Ecto neural progenitor cell (in vitro differentiated cells): ENCODE data around the gene CLRN2.

Experiments used
- DNase-seq: peaks from one replicate; pipeline ENCODE4 v3.0.0-alpha.2; 2018; ENCODE audit warnings: low spot score

The CLRN2 gene, protein sequence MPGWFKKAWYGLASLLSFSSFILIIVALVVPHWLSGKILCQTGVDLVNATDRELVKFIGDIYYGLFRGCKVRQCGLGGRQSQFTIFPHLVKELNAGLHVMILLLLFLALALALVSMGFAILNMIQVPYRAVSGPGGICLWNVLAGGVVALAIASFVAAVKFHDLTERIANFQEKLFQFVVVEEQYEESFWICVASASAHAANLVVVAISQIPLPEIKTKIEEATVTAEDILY

DNA sequence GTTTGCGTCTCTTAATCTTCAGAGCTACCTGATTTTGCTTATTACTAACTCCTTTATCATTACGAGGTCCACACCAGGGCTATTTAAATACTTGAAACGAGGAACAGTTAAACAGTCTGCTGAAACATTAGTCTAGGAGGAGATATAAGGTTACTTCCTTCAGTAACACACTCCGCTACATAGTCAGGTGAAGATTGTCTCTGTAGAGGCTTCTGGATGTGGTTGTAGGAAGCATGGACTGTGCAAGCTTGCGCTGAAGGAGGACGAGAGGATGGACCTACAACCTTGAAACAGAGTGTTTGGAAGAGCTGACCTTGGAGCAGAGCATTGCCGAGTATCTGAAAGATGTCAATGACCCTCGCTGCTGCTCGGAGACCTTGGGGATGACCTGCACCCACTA lies at the start of gene CLRN2:
Gene CLRN2, plus strand, starts transcription at position 301 of the 400 bp plus-strand sequence. CDS start 102 bp downstream, outside the sequence.
- DNase-seq = no peak

DNA sequence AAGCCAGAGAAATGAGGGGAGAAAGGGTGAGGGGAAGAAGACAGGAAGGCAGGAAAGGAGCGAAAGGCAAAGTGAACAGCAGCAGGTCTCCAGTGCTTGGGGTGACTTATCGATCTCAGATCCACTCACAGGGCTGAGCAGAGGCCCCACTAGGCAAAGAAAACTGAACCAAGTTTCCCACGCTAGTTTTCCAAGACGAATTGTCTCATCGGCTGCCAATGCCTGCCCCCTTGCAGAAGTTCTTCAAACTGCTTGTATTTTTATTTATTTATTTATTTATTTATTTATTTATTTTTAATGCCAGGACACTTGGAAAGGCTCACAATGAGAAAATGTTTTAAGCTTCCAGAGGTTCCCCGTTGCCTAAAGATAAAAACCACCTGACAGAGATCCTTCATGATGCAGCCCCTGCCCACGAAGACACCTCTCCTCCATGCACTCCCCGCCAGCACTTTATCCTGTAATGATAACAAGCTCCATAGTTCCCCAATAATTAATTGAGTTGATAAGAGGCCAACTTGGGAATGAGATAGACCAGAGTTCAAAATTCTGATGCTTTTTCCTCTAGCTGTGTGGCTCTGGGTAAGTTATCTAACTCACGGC lies 46.2 kb upstream of the CLRN2 start:
- DNase-seq = no peak

DNA sequence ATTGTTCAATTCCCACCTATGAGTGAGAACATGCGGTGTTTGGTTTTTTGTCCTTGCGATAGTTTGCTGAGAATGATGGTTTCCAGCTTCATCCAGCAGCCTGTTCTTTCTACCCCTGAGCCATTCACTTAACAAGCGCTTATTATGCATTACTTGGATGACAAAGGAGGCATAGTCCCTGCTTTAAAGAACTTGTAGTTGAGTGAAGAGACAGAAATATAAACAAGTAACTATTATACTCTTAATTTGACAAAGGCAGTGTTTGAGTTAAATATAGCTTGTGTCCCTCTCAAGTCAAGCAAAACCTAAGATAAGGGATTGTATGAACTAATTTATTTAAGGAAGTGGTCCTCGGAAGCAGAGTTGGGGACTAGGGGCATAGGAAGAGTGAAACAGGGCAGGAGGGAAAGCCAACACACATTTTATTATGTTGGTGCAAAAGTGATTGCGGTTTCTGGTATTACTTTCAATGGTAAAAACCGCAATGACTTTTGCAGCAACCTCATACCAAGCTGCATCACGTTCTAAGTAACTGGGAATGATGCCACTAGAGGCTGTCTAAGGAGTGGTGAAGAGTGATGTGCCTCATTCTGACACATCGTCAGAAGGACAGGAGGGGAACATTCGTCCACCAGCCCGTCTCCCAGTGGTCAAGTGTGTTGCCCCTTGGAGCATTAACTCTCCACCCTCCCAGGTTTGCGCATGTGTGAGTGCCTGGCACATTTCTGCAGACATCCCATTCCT lies 44.9 kb upstream of the CLRN2 start:
- no peak for DNase-seq

DNA sequence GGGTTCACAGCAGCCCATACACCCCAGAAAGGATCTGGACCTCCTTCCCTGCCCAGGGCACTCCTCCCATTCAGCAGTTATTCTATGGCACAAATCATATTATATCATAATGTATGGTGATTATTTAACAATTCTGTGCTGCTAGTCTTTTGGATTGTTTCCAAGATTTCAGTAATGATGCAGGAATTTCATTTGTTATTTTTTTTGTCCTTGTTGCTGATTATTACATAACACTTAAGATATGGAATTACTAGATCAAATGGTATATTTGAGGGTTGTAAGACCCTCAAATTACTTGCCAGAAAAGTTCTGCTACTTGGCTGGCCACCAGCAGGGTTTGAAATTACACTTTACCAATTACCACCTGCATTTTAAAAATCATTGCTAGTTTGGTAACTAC lies 39.5 kb upstream of the CLRN2 start:
- DNase-seq = no peak

DNA sequence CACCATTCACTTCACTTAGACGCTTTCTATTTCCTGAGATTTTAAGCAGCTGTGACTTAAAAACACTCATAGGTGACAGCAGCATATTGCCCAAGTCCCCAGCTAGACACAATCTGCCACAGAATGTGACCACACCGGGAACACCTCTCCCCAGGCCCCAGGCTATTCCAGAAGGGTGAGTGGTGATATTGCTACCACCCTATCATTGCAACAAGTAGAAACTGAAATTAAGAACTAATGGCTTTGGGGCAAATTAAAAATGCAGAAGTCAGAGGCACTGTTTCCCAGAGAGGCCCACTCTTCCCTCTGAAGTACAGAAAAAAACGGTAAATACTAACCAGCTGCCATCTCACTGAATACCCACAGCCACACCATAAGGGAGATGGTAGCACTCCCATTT lies 38.1 kb upstream of the CLRN2 start:
- DNase-seq = no peak

DNA sequence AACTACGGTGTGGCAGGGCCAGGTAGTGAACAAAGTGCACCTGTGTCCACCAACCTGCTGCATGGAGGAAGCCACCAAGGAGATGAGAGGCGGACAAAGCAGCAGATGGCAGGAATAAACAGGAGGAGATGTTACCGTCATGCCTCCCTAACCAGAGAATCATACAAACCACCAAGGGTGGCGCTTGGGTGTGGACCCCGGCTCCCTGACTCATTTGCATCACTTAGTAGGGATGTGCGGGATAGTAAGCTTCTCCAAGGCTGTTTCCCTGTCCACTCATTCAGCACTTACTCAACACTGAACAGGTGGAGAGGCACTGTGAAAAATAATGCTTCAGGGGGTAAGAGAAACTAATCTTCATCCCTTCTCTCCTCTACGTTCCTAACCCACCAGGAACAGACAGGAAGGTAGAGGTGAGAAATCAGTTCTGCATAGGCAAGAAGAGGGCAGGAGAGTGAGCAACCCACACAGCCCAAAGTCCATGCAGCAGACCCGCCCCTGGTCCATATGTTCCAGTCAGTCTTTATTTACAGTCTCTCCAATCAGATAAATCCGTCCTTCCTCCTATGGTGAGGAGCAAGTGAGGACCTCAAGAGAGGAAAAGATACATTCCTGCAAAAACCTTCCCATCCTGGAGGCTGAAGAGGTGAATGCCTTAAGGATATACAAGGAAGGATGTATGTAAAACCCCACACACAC lies 37.0 kb upstream of the CLRN2 start:
- DNase-seq = no peak

DNA sequence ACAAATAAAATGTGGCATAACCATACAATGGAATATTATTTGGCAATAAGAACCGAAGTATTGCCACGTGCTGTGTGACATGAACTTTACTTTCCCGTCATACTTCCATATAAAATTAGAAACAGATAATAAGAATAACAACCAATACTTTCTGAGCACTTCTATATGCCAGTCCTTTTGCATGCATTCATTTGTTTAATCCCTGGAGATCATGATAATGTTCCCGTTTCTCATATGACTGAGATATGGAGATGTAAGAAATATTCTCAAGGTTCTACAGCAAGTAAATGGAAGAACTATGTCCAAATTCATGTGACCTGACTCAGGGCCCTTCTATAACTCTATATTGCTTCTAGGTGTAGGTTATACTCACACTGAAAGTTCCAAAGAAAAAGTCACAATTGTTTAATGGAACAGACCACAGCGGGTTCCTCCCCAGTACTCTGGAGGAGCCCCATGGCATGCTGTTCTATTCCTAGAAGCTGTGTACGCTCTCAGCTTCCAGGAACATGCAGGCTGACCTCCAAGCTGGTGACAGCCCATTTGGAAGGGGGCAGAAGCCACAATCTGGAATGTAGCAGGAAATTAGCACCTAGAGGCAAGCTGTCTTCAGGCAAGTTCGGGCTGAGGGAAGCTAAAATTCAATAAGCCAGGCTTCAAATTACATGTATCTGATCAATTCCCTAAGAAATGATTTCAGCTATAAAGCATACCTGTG lies 34.6 kb upstream of the CLRN2 start:
- DNase-seq = no peak

DNA sequence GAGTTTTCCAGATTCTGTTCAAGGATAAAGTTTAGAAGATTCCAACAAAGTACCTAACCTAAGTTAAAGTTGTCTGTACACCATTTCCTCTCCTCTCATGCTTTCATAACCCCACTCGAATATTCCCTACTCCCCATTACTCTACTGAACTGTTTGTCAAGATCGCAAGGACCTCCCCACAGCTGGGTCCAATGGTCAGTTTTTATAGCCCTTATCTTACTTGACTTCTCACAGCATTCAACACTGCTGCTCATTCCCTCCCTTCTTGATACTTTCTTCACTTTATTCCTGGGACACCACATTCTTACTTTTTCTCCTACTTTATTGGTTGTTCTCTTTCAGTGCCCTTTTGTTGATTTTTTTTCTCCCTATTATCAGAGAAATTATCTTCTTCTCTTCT lies 34.0 kb upstream of the CLRN2 start:
- DNase-seq = no peak

DNA sequence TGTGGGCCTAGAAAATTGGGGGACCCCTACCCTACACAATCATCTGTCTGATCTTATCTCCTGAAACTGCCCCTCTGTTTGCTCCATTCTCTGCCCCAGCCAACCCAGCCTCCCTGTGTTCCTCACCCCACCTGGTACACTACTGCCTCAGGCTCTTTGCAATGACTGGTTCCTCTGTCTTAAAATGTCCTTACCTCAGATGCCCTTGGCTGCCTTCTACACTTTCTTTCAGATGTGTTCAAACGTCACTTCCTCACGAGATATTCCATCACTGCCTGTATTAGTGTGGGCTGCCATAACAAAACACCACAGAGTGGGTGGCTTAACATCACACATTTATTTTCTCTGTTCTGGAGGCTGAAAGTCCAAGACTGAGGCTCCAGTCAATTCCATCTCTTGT lies 32.2 kb upstream of the CLRN2 start:
- no peak for DNase-seq

DNA sequence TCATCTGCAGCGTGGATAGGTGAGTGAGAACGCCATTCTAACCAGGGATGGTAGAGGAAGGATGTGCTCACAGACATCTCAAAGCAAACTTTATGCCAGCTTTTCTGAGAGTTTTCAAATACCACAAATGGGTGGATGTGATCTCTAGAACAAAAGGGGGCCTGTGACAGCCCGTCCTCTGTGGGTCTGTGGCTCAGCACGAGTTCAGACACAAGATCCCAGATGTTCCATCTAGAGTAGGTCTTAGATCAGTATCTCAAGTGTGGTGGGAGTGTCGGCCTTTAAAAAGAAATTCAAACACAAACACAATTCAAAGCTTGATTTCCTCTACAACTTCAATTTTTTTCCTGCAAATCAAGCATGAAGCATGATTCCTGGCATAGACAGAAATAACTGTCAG lies 25.8 kb upstream of the CLRN2 start:
- no peak for DNase-seq

DNA sequence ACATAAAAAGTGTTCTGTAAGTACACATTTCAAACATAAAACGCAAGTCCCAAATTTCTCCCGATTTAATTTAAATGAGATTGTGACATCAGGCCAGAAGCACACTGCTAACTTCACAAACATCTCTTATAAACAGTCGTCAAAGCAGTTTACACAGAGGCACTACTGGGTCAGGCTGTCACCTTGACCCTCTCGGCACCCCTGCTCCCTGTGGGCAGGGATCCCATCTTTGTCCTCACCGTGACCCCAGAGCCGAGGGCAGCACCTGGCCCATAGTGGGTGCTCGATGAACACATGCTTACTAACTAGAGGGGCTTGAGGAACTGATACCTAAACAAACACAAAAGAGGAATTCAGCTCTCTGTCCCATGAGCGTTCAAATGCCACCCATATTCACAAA lies 25.2 kb upstream of the CLRN2 start:
- DNase-seq = no peak

DNA sequence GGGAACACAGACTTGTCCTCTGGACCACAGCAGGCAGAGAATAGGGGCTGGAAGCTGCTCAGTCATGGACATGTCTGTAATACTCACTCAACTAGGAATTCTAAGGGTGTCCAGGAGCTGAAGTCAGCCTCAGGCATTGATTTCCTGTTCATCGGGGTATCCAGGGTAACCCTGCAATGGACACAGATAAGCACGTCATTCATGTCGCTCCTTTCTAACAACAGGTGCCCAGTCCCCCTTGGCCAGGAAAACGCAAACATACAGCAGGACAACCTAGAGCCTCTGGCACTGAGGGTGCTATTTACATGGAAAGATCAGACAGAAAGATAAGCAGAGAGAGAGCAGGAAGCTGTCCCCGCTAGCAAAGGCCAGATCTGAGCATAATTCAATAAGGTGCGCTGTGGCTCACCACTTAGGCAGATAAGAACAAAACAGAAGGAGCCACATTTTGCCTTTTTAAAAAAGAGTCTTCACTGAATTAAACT lies 24.3 kb upstream of the CLRN2 start:
- DNase-seq = no peak

DNA sequence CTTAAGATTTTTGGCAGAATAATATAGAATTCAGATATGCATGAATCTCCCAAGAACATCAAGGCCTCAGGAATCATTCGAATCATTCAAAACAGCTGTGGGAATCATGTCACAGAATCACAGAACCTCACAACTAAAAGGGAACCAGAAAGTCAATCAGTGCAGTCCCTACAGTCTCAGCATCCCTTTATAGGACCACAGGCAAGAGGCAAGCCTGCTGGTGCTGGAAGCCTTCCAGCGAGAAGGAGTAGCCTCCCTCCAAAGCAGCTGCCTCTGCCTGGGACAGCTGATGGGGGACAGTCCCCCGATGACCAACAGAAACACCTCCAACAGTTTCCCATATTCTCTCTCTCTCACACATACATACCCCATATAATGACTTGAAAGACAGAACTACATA lies 23.8 kb upstream of the CLRN2 start:
- DNase-seq = no peak

DNA sequence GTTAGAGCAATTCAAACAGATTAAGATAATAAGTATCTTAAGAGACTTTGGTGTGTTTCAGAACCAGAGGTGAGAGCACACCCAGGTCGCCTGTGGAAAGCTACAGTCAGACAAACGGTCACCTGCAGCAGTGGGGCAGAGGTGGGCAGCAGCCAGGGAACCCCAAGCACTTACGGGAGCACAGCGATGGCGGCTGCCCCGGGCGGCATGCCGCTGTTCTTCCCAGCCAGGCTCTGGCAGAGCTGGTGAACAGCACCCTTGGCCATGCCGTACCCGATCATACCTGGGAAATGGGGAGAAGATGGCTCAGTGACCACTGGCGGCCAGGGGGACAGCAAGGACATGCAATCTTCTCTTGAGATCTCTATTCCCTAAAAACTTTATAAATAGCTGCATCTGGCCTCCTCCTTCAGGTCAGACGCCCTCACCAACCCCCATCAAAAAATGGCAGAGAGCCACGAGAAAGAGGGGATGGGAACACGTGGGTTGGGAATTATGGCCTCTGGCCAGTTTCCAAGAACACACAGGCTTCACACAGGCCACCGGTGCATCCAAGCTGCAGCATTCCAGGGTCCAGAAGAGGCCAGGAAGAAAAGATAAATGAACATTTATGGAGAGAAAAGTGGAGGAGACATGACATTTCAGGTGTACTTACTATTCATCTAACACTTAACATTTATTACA lies 22.8 kb upstream of the CLRN2 start:
- DNase-seq = no peak

DNA sequence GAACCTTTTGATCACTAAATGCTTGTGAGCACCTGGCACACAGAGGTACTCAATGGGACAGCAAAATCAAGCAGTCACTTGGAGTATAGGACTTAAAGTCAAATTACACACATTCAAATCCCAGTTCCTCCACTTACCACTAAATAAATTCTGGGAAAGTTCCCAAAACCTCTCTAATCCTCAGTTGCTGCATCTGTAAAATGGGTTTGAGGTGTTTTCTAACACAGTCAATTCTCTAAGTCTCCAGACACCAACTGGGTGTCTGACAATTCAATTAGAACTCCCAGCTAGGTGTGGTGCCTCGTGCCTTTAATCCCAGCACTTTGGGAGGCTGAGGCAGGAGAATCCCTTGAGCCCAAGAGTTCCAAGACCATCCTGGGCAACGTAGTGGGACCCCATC lies 22.1 kb upstream of the CLRN2 start:
- DNase-seq = no peak

DNA sequence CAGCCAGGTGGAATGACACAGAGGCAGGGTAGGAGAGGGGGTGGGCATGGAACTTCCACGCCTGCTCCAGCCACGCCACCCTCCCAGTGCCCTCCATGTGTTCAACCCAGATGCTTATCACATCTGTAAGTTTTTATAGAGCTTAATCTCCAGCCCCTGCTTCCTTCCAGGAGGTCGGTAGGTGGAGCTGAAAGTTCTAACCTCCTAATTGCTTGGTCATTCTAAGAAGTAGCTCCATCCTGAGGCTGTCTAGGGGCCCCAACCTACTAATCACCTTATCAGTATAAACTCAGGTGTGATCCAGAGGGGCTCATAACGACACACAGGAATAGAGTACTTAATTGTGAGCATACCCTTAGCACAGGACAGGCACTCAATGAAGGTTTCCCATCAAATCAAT lies 21.3 kb upstream of the CLRN2 start:
- no peak for DNase-seq

DNA sequence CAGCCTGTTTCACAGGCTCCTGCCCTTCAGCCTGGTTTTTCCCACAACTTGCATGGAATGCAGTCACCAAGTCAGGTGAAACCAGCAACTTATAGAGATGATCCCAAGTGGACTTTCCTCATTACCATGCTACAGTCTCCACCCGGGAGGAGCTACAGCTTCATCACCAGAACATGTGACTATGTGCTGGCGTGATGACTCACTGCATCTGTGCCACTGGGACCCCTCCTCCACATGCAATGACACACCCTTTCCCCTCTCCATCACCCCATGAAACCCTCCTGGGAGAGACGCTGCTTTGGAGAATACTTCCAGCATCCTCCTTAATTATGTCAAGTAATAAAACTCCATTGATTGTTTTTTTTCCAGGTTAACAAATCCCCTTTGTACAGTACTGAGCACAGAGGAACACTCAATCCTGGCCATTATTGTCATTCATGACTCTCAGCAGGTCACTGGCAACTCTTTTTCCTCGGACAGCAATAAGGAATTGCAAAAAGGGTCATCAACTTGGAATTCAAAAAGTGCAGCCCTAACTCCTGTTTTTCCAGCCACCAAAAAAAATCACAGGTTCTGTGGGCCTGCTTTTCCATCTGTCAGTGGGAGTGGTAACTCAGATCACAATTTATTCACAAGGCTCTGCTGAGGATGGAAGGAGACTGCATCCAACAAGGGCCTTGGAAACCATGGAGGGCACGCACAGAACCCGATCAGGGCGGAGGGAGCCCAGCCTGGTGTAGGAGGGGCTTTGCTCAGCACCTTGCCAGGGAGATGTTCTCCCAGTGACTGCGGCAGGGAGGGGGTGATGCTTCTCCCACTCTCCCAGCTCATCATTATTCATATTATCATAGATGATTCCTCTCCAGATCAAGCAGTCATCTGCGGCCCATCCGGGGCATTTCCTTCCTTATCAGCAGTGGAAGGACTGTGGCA lies 20.4 kb upstream of the CLRN2 start:
- DNase-seq = no peak

DNA sequence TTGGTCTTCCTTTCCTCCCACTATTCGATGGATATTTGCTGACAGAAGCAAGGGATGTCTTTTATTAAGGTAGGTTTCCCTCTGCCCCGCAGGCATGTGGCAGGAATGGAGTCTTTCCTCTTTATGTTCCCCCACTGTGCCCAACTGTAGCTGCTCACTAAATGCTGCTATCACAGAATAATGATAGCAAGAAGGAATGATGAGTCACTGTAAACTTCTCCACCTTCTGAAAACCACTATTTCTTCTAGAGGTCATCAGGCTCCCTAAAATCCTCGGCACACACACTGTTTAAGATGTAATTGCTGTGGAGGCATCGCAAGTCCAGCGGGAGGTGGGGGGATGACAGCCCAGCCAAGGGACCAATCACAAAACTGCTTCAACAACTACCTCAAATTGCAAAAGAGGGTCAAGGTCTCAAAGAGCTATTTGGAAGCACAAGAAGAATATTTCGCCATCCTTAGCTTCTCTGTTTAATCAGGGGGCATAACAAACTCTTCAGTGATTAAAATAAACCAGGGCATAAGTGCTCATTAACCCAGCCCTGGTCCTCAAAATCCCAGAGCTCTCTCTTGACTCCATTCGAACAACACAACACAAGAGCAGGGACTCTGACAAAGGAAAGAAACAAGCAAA lies 17.0 kb upstream of the CLRN2 start:
- DNase-seq = no peak

DNA sequence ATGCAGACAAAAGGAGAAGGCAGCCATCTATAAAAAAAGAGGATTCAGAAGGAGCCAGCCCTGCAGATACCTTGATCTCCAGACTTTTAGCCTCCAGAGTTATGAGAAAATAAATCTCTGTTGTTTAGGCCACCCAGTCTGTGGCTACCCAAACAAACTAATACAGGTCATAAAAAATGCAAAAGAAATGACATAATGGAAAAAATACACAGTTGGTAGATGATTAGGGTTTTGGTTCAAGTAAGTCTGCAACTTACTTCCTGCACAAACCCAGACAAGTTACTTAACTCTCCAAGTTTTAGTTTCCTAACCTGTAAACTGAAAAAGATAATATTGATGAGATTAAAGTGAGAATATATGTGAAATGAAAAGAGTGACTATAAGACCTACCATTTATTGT lies 14.4 kb upstream of the CLRN2 start:
- no peak for DNase-seq

DNA sequence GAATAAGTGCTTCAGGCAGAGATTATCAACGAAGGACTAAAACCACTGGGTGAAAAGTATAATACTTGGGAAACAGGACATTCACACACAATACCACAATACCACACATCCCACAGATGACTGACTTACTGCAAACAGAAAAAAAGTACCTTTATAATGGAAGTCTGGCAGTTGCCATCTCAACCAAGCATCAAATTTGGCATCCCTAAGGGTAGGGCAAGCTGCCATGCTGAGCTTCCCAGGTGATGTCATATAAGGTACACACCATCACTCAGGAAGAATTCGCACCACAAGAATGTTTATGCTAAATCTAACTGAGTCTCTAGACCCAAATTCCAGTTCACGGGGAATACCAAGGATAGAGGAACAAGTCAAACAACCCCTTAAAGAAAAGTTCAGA lies 12.2 kb upstream of the CLRN2 start:
- DNase-seq = no peak
